Lung (tissue), 12 donors: Measurements from ENCODE around the gene HMCES. TPM values are rescaled to one million over a fixed set of nuclear protein-coding genes. Genes with fewer than 3 reads are reported as not detected.

ENCODE experiments used
- ATAC-seq: fragments of 200-7000 bp; cut with Tn5 transposase; one replicate; pipeline ENCODE4 v1.9.1; 2020; ENCODE audit warnings: moderate number of reproducible peaks; ENCODE audit not compliant: insufficient read depth, low FRiP score
- DNase-seq, 3 donors: peaks; one replicate each; pipeline ENCODE4 v3.0.0-alpha.2; 2013 to 2017
- H3K27ac ChIP-seq, 2 donors: one replicate each; pipeline ENCODE4 v1.5.1; 2013; ENCODE audit warnings: mild to moderate bottlenecking in 2 of 2, moderate library complexity in 2 of 2, control low read depth in 1 of 2, inconsistent platforms in 1 of 2, low read depth in 1 of 2, low read length in 1 of 2
- H3K27me3 ChIP-seq, 3 donors: one replicate each; pipeline ENCODE4 v1.5.1; 2013; ENCODE audit warnings: low read length in 2 of 3; ENCODE audit not compliant: control insufficient read depth in 3 of 3, insufficient read depth in 3 of 3
- H3K36me3 ChIP-seq, 4 donors: one replicate each; pipeline ENCODE4 v1.5.1; 2013; ENCODE audit warnings: low read length in 4 of 4, mild to moderate bottlenecking in 1 of 4, moderate library complexity in 1 of 4; ENCODE audit not compliant: control insufficient read depth in 4 of 4, insufficient read depth in 4 of 4
- H3K4me1 ChIP-seq, 5 donors: one replicate each; pipeline ENCODE4 v1.5.1; 2013; ENCODE audit warnings: low read length in 5 of 5, mild to moderate bottlenecking in 2 of 5, moderate library complexity in 1 of 5; ENCODE audit not compliant: control insufficient read depth in 5 of 5, insufficient read depth in 5 of 5
- H3K4me3 ChIP-seq: one replicate; pipeline ENCODE4 v1.5.1; 2013; ENCODE audit warnings: mild to moderate bottlenecking, control low read depth, moderate library complexity
- H3K9ac ChIP-seq, 2 donors: one replicate each; pipeline ENCODE4 v1.5.1; 2013; ENCODE audit warnings: low read length in 2 of 2, control low read depth in 1 of 2; ENCODE audit not compliant: insufficient read depth in 1 of 2
- H3K9me3 ChIP-seq, 4 donors: one replicate each; pipeline ENCODE4 v1.5.1; 2013; ENCODE audit warnings: low read length in 3 of 4, mild to moderate bottlenecking in 1 of 4, moderate library complexity in 1 of 4; ENCODE audit not compliant: control insufficient read depth in 4 of 4, insufficient read depth in 3 of 4
- WGBS, 2 donors: extraction: QIAGEN DNeasy Blood & Tissue Kit; methylation state at CpG; one replicate each; pipeline ENCODE4 v1.1.7; 2013; 5-methylcytosine and 5-hydroxymethylcytosine counted together
- polyA plus RNA-seq, 2 donors: library from polyadenylated mRNA; stranded (reverse); fragments of 200-250 nt; gene quantifications; one replicate each; pipeline ENCODE4 v1.2.1, GENCODE V29; 2013
- total RNA-seq, 2 donors: library from RNA; depleted of rRNA in 1 of 2; stranded (reverse); fragments of >200 nt in 1 of 2; gene quantifications; one replicate each; pipeline ENCODE4 v1.2.1, GENCODE V29; 2014 to 2021
- TF ChIP-seq, protein P1 (sequence below): IDR thresholded peaks from 2 replicates; pipeline ENCODE4 v1.5.1; 2012; ENCODE audit warnings: mild to moderate bottlenecking; ENCODE audit errors: control extremely low read depth, extremely low read depth
- donor health status: control.
- donor health status: control.
- donor health status: Bipolar disorder and iron deficiency.
- donor health status: healthy.
- donor health status: DM: yes; HTN: yes; CAD: no.

HMCES gene
- total and polyA plus RNA-seq, 4 donors, result 23.2 to 36.6 (median 34.6) TPM

DNA sequence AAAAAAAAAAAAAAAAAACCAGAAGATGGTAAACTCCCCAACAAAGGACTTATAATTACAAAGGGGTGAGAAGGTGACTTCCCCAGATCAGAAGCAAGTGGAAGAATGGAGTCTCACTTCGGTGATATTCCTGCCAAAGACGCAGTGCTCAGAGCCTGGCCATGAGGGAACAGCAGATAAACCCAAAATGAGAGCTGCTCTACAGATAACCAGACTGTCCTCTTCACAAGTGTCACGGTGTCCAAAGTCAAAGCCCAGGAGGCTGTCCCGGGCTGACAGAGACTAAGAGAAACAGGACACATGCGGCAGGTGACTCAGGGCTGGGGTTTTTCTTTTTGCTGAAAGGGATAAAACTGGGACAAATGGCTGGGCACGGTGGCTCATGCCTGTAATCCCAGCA is 48.8 kb downstream of the HMCES start:
- Histone ChIP-seq H3K4me1 (no peaks in the 10 kb centered on the region), H3K27me3 (no peaks in the 10 kb centered on the region), H3K36me3 (peaks cover 0 to 6% (median 0%) of the 10 kb centered on the region in 4 donors), H3K27ac (no peak overlapping the region), H3K4me3 (no peak overlapping the region), H3K9me3 (no peaks in the 10 kb centered on the region), H3K9ac (no peak overlapping the region)
- WGBS, 2 donors, result 94 to 95% methylated on average over 6 of the region's 6 CpGs
- DNase-seq, result no peak
- TF ChIP-seq, protein P1, sequence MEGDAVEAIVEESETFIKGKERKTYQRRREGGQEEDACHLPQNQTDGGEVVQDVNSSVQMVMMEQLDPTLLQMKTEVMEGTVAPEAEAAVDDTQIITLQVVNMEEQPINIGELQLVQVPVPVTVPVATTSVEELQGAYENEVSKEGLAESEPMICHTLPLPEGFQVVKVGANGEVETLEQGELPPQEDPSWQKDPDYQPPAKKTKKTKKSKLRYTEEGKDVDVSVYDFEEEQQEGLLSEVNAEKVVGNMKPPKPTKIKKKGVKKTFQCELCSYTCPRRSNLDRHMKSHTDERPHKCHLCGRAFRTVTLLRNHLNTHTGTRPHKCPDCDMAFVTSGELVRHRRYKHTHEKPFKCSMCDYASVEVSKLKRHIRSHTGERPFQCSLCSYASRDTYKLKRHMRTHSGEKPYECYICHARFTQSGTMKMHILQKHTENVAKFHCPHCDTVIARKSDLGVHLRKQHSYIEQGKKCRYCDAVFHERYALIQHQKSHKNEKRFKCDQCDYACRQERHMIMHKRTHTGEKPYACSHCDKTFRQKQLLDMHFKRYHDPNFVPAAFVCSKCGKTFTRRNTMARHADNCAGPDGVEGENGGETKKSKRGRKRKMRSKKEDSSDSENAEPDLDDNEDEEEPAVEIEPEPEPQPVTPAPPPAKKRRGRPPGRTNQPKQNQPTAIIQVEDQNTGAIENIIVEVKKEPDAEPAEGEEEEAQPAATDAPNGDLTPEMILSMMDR, result no peak
- ATAC-seq, result no peak

DNA sequence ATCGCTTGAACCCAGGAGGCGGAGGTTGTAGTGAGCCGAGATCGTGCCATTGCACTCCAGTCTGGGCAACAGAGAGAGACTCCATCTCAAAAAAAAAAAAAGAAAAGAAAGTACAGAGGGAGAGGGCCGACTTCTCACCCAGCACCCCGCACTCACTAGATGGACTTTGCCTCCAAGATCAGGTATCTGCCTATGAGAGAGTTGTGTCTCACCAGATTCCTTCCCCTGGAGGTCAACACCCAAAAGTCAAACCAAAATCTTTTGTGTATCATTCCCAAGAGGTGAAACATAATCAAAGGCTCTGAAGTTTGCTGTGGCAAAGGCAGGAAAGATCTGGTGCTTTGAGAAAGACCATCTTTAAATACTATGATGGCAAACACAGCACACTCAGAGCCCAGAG is 51.2 kb downstream of the HMCES start:
- ATAC-seq, result no peak
- no peak overlapping the region for H3K9ac ChIP-seq
- no peak overlapping the region for H3K27ac ChIP-seq
- no peak for DNase-seq
- no peaks in the 10 kb centered on the region for H3K4me1 ChIP-seq
- TF ChIP-seq, protein P1, result no peak
- WGBS, 2 donors, result 96% methylated on average over 6 of the region's 6 CpGs
- peaks cover 0 to 2% (median 0%) of the 10 kb centered on the region in 4 donors for H3K36me3 ChIP-seq
- no peak overlapping the region for H3K4me3 ChIP-seq
- H3K27me3 ChIP-seq, result no peaks in the 10 kb centered on the region
- no peaks in the 10 kb centered on the region for H3K9me3 ChIP-seq

DNA sequence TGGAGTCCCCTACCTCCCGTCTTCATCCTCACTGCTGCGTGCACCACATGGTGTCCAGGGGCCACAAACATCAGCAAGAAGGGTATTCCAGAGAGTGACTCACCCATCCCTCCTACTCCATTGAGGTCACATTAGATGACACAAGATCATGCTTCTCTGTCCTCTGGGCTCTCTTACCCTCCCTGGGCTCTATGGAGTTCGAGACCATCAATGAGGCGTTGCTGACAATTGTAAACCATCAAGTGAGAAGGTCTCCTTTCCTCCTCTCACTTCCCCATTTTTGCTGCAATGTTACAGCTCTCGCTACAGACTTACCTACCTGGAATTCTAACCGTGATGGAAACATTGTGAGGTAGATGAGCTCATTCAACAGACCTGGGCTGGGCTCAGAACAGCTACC is 51.7 kb downstream of the HMCES start:
- Histone ChIP-seq H3K9ac (no peak overlapping the region), H3K4me1 (no peaks in the 10 kb centered on the region), H3K27ac (no peak overlapping the region), H3K9me3 (no peaks in the 10 kb centered on the region), H3K27me3 (no peaks in the 10 kb centered on the region), H3K4me3 (no peak overlapping the region), H3K36me3 (no peaks in the 10 kb centered on the region)
- ATAC-seq, result no peak
- DNase-seq, result no peak
- 71 to 81% methylated on average over 6 of the region's 6 CpGs for WGBS, 2 donors
- TF ChIP-seq, protein P1, result no peak

DNA sequence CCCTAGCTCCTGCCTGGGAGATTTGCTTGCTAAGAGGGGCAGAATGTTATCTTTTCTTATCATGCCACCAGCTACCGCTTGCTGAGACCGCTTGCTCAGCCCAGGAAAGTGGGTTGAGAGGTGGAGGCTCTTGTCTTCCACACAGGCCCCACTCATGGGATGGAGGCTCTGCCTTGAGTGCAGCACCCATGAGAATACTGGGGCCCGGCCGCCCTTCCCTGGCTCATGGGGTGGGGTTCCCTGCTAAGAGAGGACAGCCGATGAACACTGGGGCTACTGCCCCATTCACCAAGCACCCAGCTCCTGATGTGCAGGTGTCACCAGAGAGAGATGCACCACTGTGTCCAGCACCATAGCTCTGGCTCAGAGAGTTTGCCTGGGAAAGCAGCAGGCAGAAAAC is 55.2 kb downstream of the HMCES start:
- Histone ChIP-seq H3K27me3 (no peaks in the 10 kb centered on the region), H3K9me3 (no peaks in the 10 kb centered on the region), H3K4me1 (no peaks in the 10 kb centered on the region), H3K36me3 (no peaks in the 10 kb centered on the region), H3K4me3 (no peak overlapping the region), H3K27ac (no peak overlapping the region), H3K9ac (no peak overlapping the region)
- WGBS, 2 donors, result 95 to 97% methylated on average over 5 of the region's 5 CpGs
- TF ChIP-seq, protein P1, result no peak
- DNase-seq, result no peak
- no peak for ATAC-seq
